G401 (cell line): ENCODE measurements around the gene ALG14. TPM values are rescaled to one million over a fixed set of nuclear protein-coding genes. Genes with fewer than 3 reads are reported as not detected.
"Not testable (repeated sequence)": the region's sequence is repeated elsewhere in the genome, so short reads cannot be mapped to it uniquely, and the experiment has no call there.

ENCODE experiments used
- DNase-seq: peaks from one replicate; pipeline ENCODE4 v3.0.0-alpha.2; 2015; ENCODE audit warnings: low spot score
- in situ Hi-C: cut with HindIII; loops from 2 replicates; pipeline ENCODE4 v1.10.0; 2016; ENCODE audit warnings: low sequenced_read_pairs, mixed read lengths
- total RNA-seq: library from RNA; depleted of rRNA; stranded (reverse); fragments of >200 nt; shearing (Covaris generic); gene quantifications from 2 replicates; pipeline ENCODE4 v1.2.3, GENCODE V29; 2014

Gene ALG14
- total RNA-seq, 1 experiment from 2014 or later, result 1.8 TPM

GRCh38 chr1:95091290-95091689 lies 18.5 kb upstream of the ALG14 start:
- DNase-seq, in situ Hi-C loops: not testable (repeated sequence)

GRCh38 chr1:95089650-95090287 lies 17.0 kb upstream of the ALG14 start:
- DNase-seq, result no peak
- in situ Hi-C loops, result no loop called here

- DNase-seq, result no peak
- in situ Hi-C loops, result no loop called here
These were observed 15.6 kb upstream of the ALG14 start for GRCh38 chr1:95088303-95088702.

- in situ Hi-C loops, result no loop called here
- no peak for DNase-seq
These were observed 14.3 kb upstream of the ALG14 start for GRCh38 chr1:95086949-95087533.

- in situ Hi-C loops, result no loop called here
- no peak for DNase-seq
These were observed 12.6 kb upstream of the ALG14 start for GRCh38 chr1:95085376-95085775.

GRCh38 chr1:95084317-95085176 lies 11.8 kb upstream of the ALG14 start:
- DNase-seq, result peak; percentile 70
- in situ Hi-C loops, result no loop called here

- DNase-seq, result no peak
- in situ Hi-C loops, result no loop called here
These were observed 8.1 kb upstream of the ALG14 start for GRCh38 chr1:95080879-95081278.

- DNase-seq, result no peak
- in situ Hi-C loops, result no loop called here
These were observed 7.7 kb upstream of the ALG14 start for GRCh38 chr1:95080446-95080845.

- in situ Hi-C loops, result no loop called here
- DNase-seq, result no peak
These were observed 3.3 kb upstream of the ALG14 start for GRCh38 chr1:95076034-95076433.

- DNase-seq, result no peak
- in situ Hi-C loops, result no loop called here
These were observed 695 bp upstream of the ALG14 start for GRCh38 chr1:95073446-95073845.

- in situ Hi-C loops, result no loop called here
- no peak for DNase-seq
These were observed 634 bp downstream of the ALG14 start for GRCh38 chr1:95072117-95072516.

- no peak for DNase-seq
- in situ Hi-C loops, result no loop called here
These were observed 1.2 kb downstream of the ALG14 start for GRCh38 chr1:95071539-95071938.

GRCh38 chr1:95069710-95070093 lies 3.0 kb downstream of the ALG14 start:
- in situ Hi-C loops, result no loop called here
- DNase-seq, result no peak

- DNase-seq, result no peak
- in situ Hi-C loops, result no loop called here
These were observed 3.6 kb downstream of the ALG14 start for GRCh38 chr1:95068956-95069709.

GRCh38 chr1:95067568-95067967 lies 5.2 kb downstream of the ALG14 start:
- in situ Hi-C loops, result no loop called here
- DNase-seq, result no peak

- in situ Hi-C loops, result no loop called here
- DNase-seq, result no peak
These were observed 5.7 kb downstream of the ALG14 start for GRCh38 chr1:95067062-95067461.

- in situ Hi-C loops, result no loop called here
- no peak for DNase-seq
These were observed 11.2 kb downstream of the ALG14 start for GRCh38 chr1:95061445-95062006.

GRCh38 chr1:95058974-95059373 lies 13.8 kb downstream of the ALG14 start:
- no peak for DNase-seq
- in situ Hi-C loops, result no loop called here

- in situ Hi-C loops, result no loop called here
- peak; percentile 72 for DNase-seq
These were observed 15.4 kb downstream of the ALG14 start for GRCh38 chr1:95057351-95057750.
